K562 (cell line): ENCODE results near the gene WNT7A. TPM values are rescaled to one million over a fixed set of nuclear protein-coding genes. Genes with fewer than 3 reads are reported as not detected.

Experiments used
- BCLAF1 ChIP-seq, 2 experiments: fragments of 450-650 bp in 1 of 2; IDR thresholded peaks; 2 replicates each; pipeline ENCODE4 v1.6.1; 2011 to 2017; ENCODE audit warnings: low read depth in 2 of 2, antibody characterized with exemption in 1 of 2, borderline replicate concordance in 1 of 2, low read length in 1 of 2, mild to moderate bottlenecking in 1 of 2, mixed read lengths in 1 of 2; ENCODE audit not compliant: control insufficient read depth in 1 of 2
- CREB5 ChIP-seq: fragments of 250-450 bp; sonication (Bioruptor Pico); IDR thresholded peaks from 2 replicates; pipeline ENCODE4 v1.5.0; 2020; ENCODE audit warnings: mild to moderate bottlenecking
- HDAC2 ChIP-seq: fragments of 450-650 bp; IDR thresholded peaks from 2 replicates; pipeline ENCODE4 v1.6.1; 2016; ENCODE audit warnings: mild to moderate bottlenecking
- NR2C2 ChIP-seq, 2 experiments: fragments of 200-800 bp in 1 of 2; sonication (Bioruptor generic) in 1 of 2; sonication (generic) in 1 of 2; formaldehyde crosslinking in 1 of 2; IDR thresholded peaks; 2 replicates each; pipeline versions ENCODE4 v1.6.1 to v1.8.0; 2016 to 2022; ENCODE audit warnings: mild to moderate bottlenecking in 1 of 2, missing compliant biosample characterization in 1 of 2, missing genetic modification characterization in 1 of 2, missing genetic modification reagents in 1 of 2
- NRF1 ChIP-seq, 2 experiments: fragments of 450-650 bp; IDR thresholded peaks in 1 of 2; conservative IDR thresholded peaks in 1 of 2; 2 replicates each; pipeline ENCODE4 v1.6.1; 2014; ENCODE audit warnings: mild to moderate bottlenecking in 2 of 2
- PRDM10 ChIP-seq: fragments of 450-650 bp; IDR thresholded peaks from 2 replicates; pipeline ENCODE4 v1.6.1; 2018; ENCODE audit not compliant: partially characterized antibody
- RAD51 ChIP-seq: fragments of 450-650 bp; IDR thresholded peaks from 2 replicates; pipeline ENCODE4 v1.7.1; 2016; ENCODE audit warnings: low read depth, mild to moderate bottlenecking, borderline replicate concordance
- SAFB2 ChIP-seq: fragments of 200-400 bp; formaldehyde crosslinking; IDR thresholded peaks from 2 replicates; pipeline ENCODE4 v1.6.1; 2018; ENCODE audit warnings: borderline replicate concordance, low read length, low read depth, moderate library complexity; ENCODE audit not compliant: severe bottlenecking
- SREBF1 ChIP-seq: fragments of 150-350 bp; IDR thresholded peaks from 2 replicates; pipeline ENCODE4 v1.6.1; 2014; ENCODE audit warnings: antibody characterized with exemption, low read depth, low read length, borderline replicate concordance
- VEZF1 ChIP-seq: fragments of 200-800 bp; sonication (Bioruptor generic); IDR thresholded peaks from 2 replicates; pipeline ENCODE4 v1.6.1; 2017; ENCODE audit warnings: missing genetic modification characterization, missing compliant biosample characterization
- ZEB2 ChIP-seq: fragments of 450-650 bp; IDR thresholded peaks from 2 replicates; pipeline ENCODE4 v1.6.1; 2016
- ZFX ChIP-seq: sonication (generic); formaldehyde crosslinking; IDR thresholded peaks from 2 replicates; pipeline ENCODE4 v1.8.0; 2022; ENCODE audit warnings: mild to moderate bottlenecking, missing genetic modification reagents, moderate library complexity
- ZNF280B ChIP-seq: fragments of 250-450 bp; sonication (Bioruptor Pico); IDR thresholded peaks from 2 replicates; pipeline ENCODE4 v1.5.1; 2021; ENCODE audit warnings: mild to moderate bottlenecking
- ZNF668 ChIP-seq: fragments of 250-450 bp; sonication (Bioruptor Pico); IDR thresholded peaks from 2 replicates; pipeline ENCODE4 v1.8.0; 2022; ENCODE audit warnings: mild to moderate bottlenecking, inconsistent platforms
- polyA plus RNA-seq, 8 experiments: library from polyadenylated mRNA; depleted of rRNA in 4 of 8; stranded (reverse) in 5 of 8; unstranded in 3 of 8; fragments of >200 nt; fragmentation: Nextera tagmentation in 2 of 8; fragmentation: Illumina TruSeq in 1 of 8; extraction: Ambion mirVana in 2 of 8; extraction: Trizol in 1 of 8; gene quantifications; 2 replicates each; pipeline versions ENCODE4 v1.2.1 to v1.2.3, GENCODE V29; 2011 to 2014; ENCODE audit warnings: inconsistent platforms in 1 of 8, missing spikeins in 1 of 8
- total RNA-seq, 7 experiments: library from RNA; depleted of rRNA in 6 of 7; stranded (reverse); fragments of >200 nt in 6 of 7; fragmentation: Illumina TruSeq in 2 of 7; extraction: Trizol in 2 of 7; gene quantifications; 2 replicates each; pipeline versions ENCODE4 v1.2.1 to v1.2.3, GENCODE V29; 2011 to 2021; ENCODE audit warnings: low replicate concordance in 1 of 7

The WNT7A gene
- total and polyA plus RNA-seq, 9 of the 15 experiments (the other 6 are each of a cell fraction or from before 2014, with no cell fraction given): 0.03 TPM; not detected in 8

- TF ChIP-seq VEZF1: peak; percentile 85
- peak; percentile 41; the same call in 1 of the 2 replicates for TF ChIP-seq NR2C2 (CRISPR knock-in tag; IDR thresholded peaks at IDR 0.05)
- no peak; the same call in 1 of the 2 replicates for TF ChIP-seq NR2C2 (tag; IDR thresholded peaks at IDR 0.05)
- peak; percentile 36; the same call in 1 of the 2 replicates for TF ChIP-seq ZEB2
- no peak for TF ChIP-seq NRF1 (conservative IDR thresholded peaks at IDR 0.05 in 1 of 2, IDR thresholded peaks at IDR 0.05 in 1 of 2)
- no peak for TF ChIP-seq CREB5 (CRISPR knock-in tag)
- peak; percentile 31 for TF ChIP-seq PRDM10
- no peak for TF ChIP-seq SAFB2
- TF ChIP-seq ZNF280B: no peak
- no peak for TF ChIP-seq BCLAF1 (IDR thresholded peaks at IDR 0.05; ENCODE audit: borderline replicate concordance in 1 of 2, control insufficient read depth in 1 of 2, low read depth in 2 of 2, low read length in 1 of 2)
- TF ChIP-seq HDAC2: peak; percentile 67; the same call in 1 of the 2 replicates
- peak; percentile 30; the same call in 1 of the 2 replicates for TF ChIP-seq ZFX (CRISPR knock-in tag)
- no peak for TF ChIP-seq ZNF668 (CRISPR knock-in tag)
- no peak for TF ChIP-seq SREBF1
- TF ChIP-seq RAD51: peak; percentile 53; the same call in 1 of the 2 replicates
These were observed 10.6 kb upstream of the WNT7A start (continued) for GRCh38 chr3:13890377-13891016.
